ENCODE measurements around the gene TSPAN6. TPM values are rescaled to one million over a fixed set of nuclear protein-coding genes. Genes with fewer than 3 reads are reported as not detected.

Gene TSPAN6
- total and polyA plus RNA-seq, 8 donors = 9.5 to 57.1 (median 19.8) TPM; not detected in 1

DNA sequence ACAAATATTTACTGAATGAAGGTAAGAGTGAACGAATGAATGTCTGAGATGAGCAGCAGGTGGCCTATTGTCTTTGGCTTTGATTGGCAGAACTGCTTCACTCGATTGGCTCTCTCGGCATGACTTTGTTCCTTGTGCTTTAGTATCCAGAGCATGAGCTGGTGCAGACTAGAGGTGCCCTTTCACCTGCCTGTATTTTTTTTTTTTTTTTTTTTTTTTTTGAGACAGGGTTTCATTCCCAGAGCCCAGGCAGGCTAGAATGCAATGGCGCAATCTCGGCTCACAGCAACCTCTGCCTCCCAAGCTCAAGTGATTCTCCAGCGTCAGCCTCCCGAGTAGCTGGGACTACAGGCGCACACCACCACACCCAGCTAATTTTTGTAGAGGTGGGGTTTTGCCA, 46.3 kb upstream of the TSPAN6 start:
- Histone ChIP-seq H3K27ac (no peak overlapping the region), H3K27me3 (no peaks in the 10 kb centered on the region), H3K4me1 (no peaks in the 10 kb centered on the region), H3K9me3 (no peaks in the 10 kb centered on the region), H3K4me3 (no peak overlapping the region), H3K36me3 (peaks cover 0 to 22% (median 13%) of the 10 kb centered on the region in 4 donors)
- TF ChIP-seq POLR2AphosphoS5 (IDR thresholded peaks at IDR 0.05) (no peak), POLR2A (IDR thresholded peaks at IDR 0.05) (no peak), EP300 (IDR thresholded peaks at IDR 0.05) (no peak)
- TF ChIP-seq, protein P1, sequence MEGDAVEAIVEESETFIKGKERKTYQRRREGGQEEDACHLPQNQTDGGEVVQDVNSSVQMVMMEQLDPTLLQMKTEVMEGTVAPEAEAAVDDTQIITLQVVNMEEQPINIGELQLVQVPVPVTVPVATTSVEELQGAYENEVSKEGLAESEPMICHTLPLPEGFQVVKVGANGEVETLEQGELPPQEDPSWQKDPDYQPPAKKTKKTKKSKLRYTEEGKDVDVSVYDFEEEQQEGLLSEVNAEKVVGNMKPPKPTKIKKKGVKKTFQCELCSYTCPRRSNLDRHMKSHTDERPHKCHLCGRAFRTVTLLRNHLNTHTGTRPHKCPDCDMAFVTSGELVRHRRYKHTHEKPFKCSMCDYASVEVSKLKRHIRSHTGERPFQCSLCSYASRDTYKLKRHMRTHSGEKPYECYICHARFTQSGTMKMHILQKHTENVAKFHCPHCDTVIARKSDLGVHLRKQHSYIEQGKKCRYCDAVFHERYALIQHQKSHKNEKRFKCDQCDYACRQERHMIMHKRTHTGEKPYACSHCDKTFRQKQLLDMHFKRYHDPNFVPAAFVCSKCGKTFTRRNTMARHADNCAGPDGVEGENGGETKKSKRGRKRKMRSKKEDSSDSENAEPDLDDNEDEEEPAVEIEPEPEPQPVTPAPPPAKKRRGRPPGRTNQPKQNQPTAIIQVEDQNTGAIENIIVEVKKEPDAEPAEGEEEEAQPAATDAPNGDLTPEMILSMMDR (IDR thresholded peaks at IDR 0.05) = no peak
- 77 to 95% (median 92%) methylated on average over 8 of the region's 8 CpGs for WGBS, 5 donors
- intact Hi-C loops (cut with DNase I; ENCODE audit: low total_unique reads) = no loop called here
- no peak for DNase-seq

DNA sequence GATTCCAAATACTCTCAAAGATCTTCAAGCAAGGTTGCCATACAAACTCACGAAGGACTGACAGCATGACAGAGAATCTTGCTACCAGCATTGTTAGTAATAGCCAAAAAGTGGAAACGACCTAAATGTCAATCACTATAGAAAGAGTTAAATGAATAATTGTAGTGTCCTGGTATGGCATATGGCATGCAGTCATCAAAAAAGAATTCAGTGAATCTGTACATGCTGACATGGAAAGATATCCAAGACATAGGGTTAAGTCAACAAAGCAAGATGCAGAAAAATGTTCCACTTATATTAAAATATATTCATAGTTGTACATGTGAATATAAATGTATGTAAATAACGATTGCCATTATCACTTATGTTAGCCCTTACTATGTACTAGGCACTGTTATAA, 45.0 kb upstream of the TSPAN6 start:
- DNase-seq = no peak

DNA sequence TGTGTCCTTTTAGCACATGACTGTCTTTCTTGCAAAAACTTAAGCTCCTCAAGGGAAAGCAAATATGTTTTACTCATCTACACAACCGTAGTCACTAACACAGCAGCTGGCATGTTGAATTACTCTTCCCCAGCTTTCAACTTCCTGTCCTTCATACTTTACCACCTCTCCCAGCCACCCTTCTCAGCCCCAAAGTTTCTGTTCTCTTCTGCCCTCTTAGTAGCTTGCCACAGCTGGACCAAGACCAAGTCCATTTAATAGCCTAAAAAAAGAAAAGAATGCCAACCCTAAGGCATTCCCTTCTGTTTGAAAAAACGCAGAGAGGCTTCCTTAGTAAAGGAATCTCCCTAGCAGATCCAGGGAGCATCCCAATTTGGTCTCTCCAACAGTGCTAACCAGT, 44.1 kb upstream of the TSPAN6 start:
- H3K27me3 ChIP-seq = no peaks in the 10 kb centered on the region
- H3K9me3 ChIP-seq = no peaks in the 10 kb centered on the region
- H3K4me1 ChIP-seq = no peaks in the 10 kb centered on the region
- intact Hi-C loops (cut with DNase I; ENCODE audit: low total_unique reads) = no loop called here
- H3K27ac ChIP-seq = no peak overlapping the region
- no peak for DNase-seq
- H3K36me3 ChIP-seq = peaks cover 0 to 12% (median 3%) of the 10 kb centered on the region in 4 donors
- H3K4me3 ChIP-seq = no peak overlapping the region
- no peak for TF ChIP-seq POLR2A (IDR thresholded peaks at IDR 0.05)
- no peak for TF ChIP-seq EP300 (IDR thresholded peaks at IDR 0.05)
- TF ChIP-seq POLR2AphosphoS5 (IDR thresholded peaks at IDR 0.05) = no peak
- TF ChIP-seq, protein P1 (IDR thresholded peaks at IDR 0.05) = no peak
- WGBS, 5 donors = 39 to 78% (median 48%) methylated on average over 2 of the region's 2 CpGs

More for the DNA sequence above, 45.0 kb upstream of the TSPAN6 start:
- no peak overlapping the region for H3K27ac ChIP-seq
- no peak overlapping the region for H3K4me3 ChIP-seq
- H3K9me3 ChIP-seq = no peaks in the 10 kb centered on the region
- H3K27me3 ChIP-seq = no peaks in the 10 kb centered on the region
- H3K36me3 ChIP-seq = peaks cover 0 to 15% (median 6%) of the 10 kb centered on the region in 4 donors
- TF ChIP-seq POLR2AphosphoS5 (IDR thresholded peaks at IDR 0.05) (no peak), EP300 (IDR thresholded peaks at IDR 0.05) (no peak), POLR2A (IDR thresholded peaks at IDR 0.05) (no peak)
- TF ChIP-seq, protein P1 (IDR thresholded peaks at IDR 0.05) = no peak
- WGBS, 5 donors = 52 to 85% (median 74%) methylated on average over 2 to 3 of the region's 3 CpGs
- intact Hi-C loops (cut with DNase I; ENCODE audit: low total_unique reads) = no loop called here
- H3K4me1 ChIP-seq = no peaks in the 10 kb centered on the region

DNA sequence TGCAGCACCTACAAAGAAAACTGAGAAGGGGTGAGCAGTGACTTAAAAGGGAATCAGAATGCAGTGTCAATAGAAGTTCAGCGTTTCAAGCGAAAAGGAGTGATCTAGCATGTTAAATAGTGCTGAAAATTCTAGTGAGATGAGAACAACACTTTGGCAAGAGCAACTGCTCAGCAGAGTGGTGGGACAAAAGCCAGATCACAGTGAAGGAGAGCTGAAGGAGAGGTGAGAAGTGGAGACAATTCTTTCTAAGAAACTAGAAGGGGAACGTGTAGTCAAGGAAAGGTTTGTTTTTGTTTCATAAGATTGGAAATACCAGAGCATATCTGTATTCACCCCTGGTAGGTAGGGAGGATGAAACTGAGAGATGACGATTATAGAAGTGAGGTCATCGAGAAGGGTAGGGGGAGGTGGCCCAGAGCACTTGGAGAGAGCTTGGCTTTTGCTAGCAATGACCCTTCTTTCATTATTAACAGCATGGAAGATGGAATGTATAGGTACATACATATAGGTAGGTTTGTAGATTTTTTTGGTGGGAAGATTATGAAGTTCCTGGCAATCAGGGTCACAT, 41.1 kb upstream of the TSPAN6 start:
- TF ChIP-seq, protein P1 (IDR thresholded peaks at IDR 0.05) = no peak
- TF ChIP-seq POLR2AphosphoS5 (IDR thresholded peaks at IDR 0.05) (no peak), EP300 (IDR thresholded peaks at IDR 0.05) (no peak), POLR2A (IDR thresholded peaks at IDR 0.05) (no peak)
- H3K36me3 ChIP-seq = peaks cover 0 to 12% (median 3%) of the 10 kb centered on the region in 4 donors
- DNase-seq = peak in 1 of 2 donors; percentile 51
- H3K4me1 ChIP-seq = no peaks in the 10 kb centered on the region
- no peaks in the 10 kb centered on the region for H3K27me3 ChIP-seq
- no peak overlapping the region for H3K4me3 ChIP-seq
- H3K27ac ChIP-seq = no peak overlapping the region
- intact Hi-C loops (cut with DNase I; ENCODE audit: low total_unique reads) = no loop called here
- WGBS, 5 donors = 54 to 85% (median 68%) methylated on average over 5 of the region's 5 CpGs
- H3K9me3 ChIP-seq = no peaks in the 10 kb centered on the region
